Epithelial cell of proximal tubule (primary cell): ENCODE data around the gene MAGI2. TPM values are rescaled to one million over a fixed set of nuclear protein-coding genes. Genes with fewer than 3 reads are reported as not detected.

Experiments
- DNase-seq: peaks from one replicate; pipeline ENCODE4 v3.0.0-alpha.2; 2011; ENCODE audit warnings: low read depth
- H3K4me3 ChIP-seq: 2 replicates; pipeline ENCODE4 v1.5.1; 2011; ENCODE audit warnings: low read depth, mild to moderate bottlenecking, low read length
- CTCF ChIP-seq: conservative IDR thresholded peaks from 2 replicates; pipeline ENCODE4 v1.5.1; 2012; ENCODE audit warnings: low read depth, mild to moderate bottlenecking, low read length
- total RNA-seq: library from RNA; depleted of rRNA; stranded (reverse); fragments of >200 nt; gene quantifications from 2 replicates; pipeline ENCODE4 v1.2.3, GENCODE V29; 2015

MAGI2 gene
- total RNA-seq, 1 donor from 2014 or later = 0.92 TPM

- peak; percentile 7 for DNase-seq
- TF ChIP-seq CTCF = no peak
These were observed 271.2 kb downstream of the MAGI2 start for GRCh38 chr7:79182283-79182682.

GRCh38 chr7:79180533-79180932, 272.9 kb downstream of the MAGI2 start:
- no peak for TF ChIP-seq CTCF
- no peak for DNase-seq
- no peak overlapping the region for H3K4me3 ChIP-seq

More at GRCh38 chr7:79182283-79182682, 271.2 kb downstream of the MAGI2 start:
- H3K4me3 ChIP-seq = no peak overlapping the region

- DNase-seq = peak; percentile 6
- no peak overlapping the region for H3K4me3 ChIP-seq
- TF ChIP-seq CTCF = peak; percentile 78
These were observed 276.5 kb downstream of the MAGI2 start for GRCh38 chr7:79176859-79177477.

GRCh38 chr7:79175374-79175773, 278.1 kb downstream of the MAGI2 start:
- no peak for DNase-seq
- TF ChIP-seq CTCF = no peak
- no peak overlapping the region for H3K4me3 ChIP-seq

- no peak overlapping the region for H3K4me3 ChIP-seq
- TF ChIP-seq CTCF = no peak
- no peak for DNase-seq
These were observed 288.2 kb downstream of the MAGI2 start for GRCh38 chr7:79165225-79165624.

- H3K4me3 ChIP-seq = no peak overlapping the region
- no peak for TF ChIP-seq CTCF
- no peak for DNase-seq
These were observed 294.3 kb downstream of the MAGI2 start for GRCh38 chr7:79159040-79159664.

GRCh38 chr7:79157281-79157680, 296.2 kb downstream of the MAGI2 start:
- TF ChIP-seq CTCF = no peak
- no peak overlapping the region for H3K4me3 ChIP-seq
- DNase-seq = no peak
